Uterus (tissue), 4 donors: ENCODE data around the gene OR10G4. TPM values are rescaled to one million over a fixed set of nuclear protein-coding genes. Genes with fewer than 3 reads are reported as not detected.
"Not testable (repeated sequence)": the region's sequence is repeated elsewhere in the genome, so short reads cannot be mapped to it uniquely, and the experiment has no call there.

Source experiments
- DNase-seq, 2 donors: peaks; one replicate each; pipeline ENCODE4 v3.0.0-alpha.2; 2019 to 2020
- H3K27ac ChIP-seq, 2 donors: fragments of 200-600 bp; sonication (generic); 1 replicate in 1 of 2; 2 replicates in 1 of 2; pipeline ENCODE4 v1.5.1; 2016 to 2018
- H3K27me3 ChIP-seq, 2 donors: fragments of 200-600 bp; sonication (generic); one replicate each; pipeline ENCODE4 v1.5.1; 2018 to 2019; ENCODE audit warnings: control low read depth in 1 of 2
- H3K36me3 ChIP-seq, 2 donors: fragments of 200-600 bp; sonication (generic); one replicate each; pipeline ENCODE4 v1.5.1; 2019; ENCODE audit warnings: control low read depth in 1 of 2
- H3K4me1 ChIP-seq, 2 donors: fragments of 200-600 bp; sonication (generic); one replicate each; pipeline ENCODE4 v1.5.1; 2018 to 2019; ENCODE audit warnings: control low read depth in 1 of 2
- H3K4me3 ChIP-seq, 2 donors: fragments of 200-600 bp; sonication (generic); 1 replicate in 1 of 2; 2 replicates in 1 of 2; pipeline ENCODE4 v1.5.1; 2018 to 2019; ENCODE audit warnings: mild to moderate bottlenecking in 1 of 2
- H3K9me3 ChIP-seq, 2 donors: fragments of 200-600 bp; sonication (generic); one replicate each; pipeline ENCODE4 v1.5.1; 2019; ENCODE audit warnings: control low read depth in 1 of 2
- CTCF ChIP-seq, 4 experiments: fragments of 200-600 bp in 2 of 4; fragments of 450-650 bp in 2 of 4; sonication (generic) in 2 of 4; IDR thresholded peaks; one replicate each; pipeline ENCODE4 v1.5.1; 2016 to 2019; ENCODE audit warnings: antibody characterized with exemption in 4 of 4, mild to moderate bottlenecking in 2 of 4, moderate library complexity in 1 of 4
- POLR2A ChIP-seq, 2 donors: fragments of 450-650 bp; IDR thresholded peaks; one replicate each; pipeline ENCODE4 v1.6.1; 2016; ENCODE audit warnings: antibody characterized with exemption in 2 of 2, mild to moderate bottlenecking in 1 of 2, moderate library complexity in 1 of 2
- intact Hi-C: fragments of 100-400 bp; cut with DNase I; formaldehyde crosslinking; loops from one replicate; pipeline ENCODE4 v1.15.1; 2023; ENCODE audit warnings: low total_unique reads
- total RNA-seq, 4 donors: library from RNA; depleted of rRNA in 3 of 4; stranded (reverse); fragments of >200 nt in 3 of 4; gene quantifications; one replicate each; pipeline versions ENCODE4 v1.1.0 to v1.2.4, GENCODE V29; 2014 to 2023
- donor health status: DM: yes; HTN: yes; CAD: no.

The OR10G4 gene
- total RNA-seq, 4 donors from 2014 or later = 0.28 TPM; not detected in 3

- TF ChIP-seq CTCF (IDR thresholded peaks at IDR 0.05) (no peak), POLR2A (IDR thresholded peaks at IDR 0.05) (no peak)
- Histone ChIP-seq H3K36me3 (no peaks in the 10 kb centered on the region), H3K4me3 (no peak within 1 kb of the TSS), H3K27me3 (no peaks in the 10 kb centered on the region), H3K27ac (no peak within 1 kb of the TSS), H3K4me1 (no peaks in the 10 kb centered on the region), H3K9me3 (no peaks in the 10 kb centered on the region)
- intact Hi-C loops = no loop called here
- DNase-seq = no peak
Measured at GRCh38 chr11:123995119-123995518, 17.7 kb upstream of the OR10G4 start, which contains the start of gene OR10G6. OR10G6 (minus strand) TSS chr11:123995161; CDS start chr11:123995161, 0 bp downstream.

GRCh38 chr11:124015837-124016236 is 3.0 kb downstream of the OR10G4 start:
- H3K9me3 ChIP-seq, H3K27me3 ChIP-seq, intact Hi-C loops, DNase-seq, H3K36me3 ChIP-seq, H3K4me1 ChIP-seq, H3K4me3 ChIP-seq, H3K27ac ChIP-seq: not testable (repeated sequence)

GRCh38 chr11:124026498-124026897 is 13.7 kb downstream of the OR10G4 start, which contains the start of gene OR10G8:
OR10G8 (plus strand) TSS chr11:124026798; CDS start chr11:124029623, 2,825 bp downstream.
- H3K4me3 ChIP-seq = no peak within 1 kb of the TSS
- TF ChIP-seq POLR2A (IDR thresholded peaks at IDR 0.05) (no peak), CTCF (IDR thresholded peaks at IDR 0.05) (no peak)
- H3K36me3 ChIP-seq = no peaks in the 10 kb centered on the region
- no peaks in the 10 kb centered on the region for H3K4me1 ChIP-seq
- H3K27ac ChIP-seq = no peak within 1 kb of the TSS
- H3K9me3 ChIP-seq = no peaks in the 10 kb centered on the region
- no peak for DNase-seq
- H3K27me3 ChIP-seq = no peaks in the 10 kb centered on the region
- intact Hi-C loops = no loop called here

DNA sequence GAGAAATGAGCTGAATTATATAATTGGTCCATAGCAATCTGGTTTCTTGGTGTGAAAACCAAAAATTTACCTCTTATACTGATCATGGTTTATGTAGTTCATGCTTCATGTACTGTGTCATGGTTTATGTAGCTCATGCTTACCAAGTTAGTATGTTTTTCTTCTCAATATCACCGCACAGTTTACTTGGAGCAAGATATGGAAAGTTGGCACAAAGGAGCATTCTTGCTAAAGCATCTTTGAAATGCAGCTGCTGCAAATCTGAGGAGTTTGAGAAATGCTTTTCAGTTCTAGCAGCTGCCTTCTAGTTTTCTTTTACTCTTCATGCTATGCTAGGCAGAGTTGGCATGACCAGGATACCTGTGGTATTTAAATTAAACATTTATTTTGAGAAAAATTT is 23.9 kb downstream of the OR10G4 start:
- DNase-seq = no peak
- Histone ChIP-seq H3K4me3 (no peak overlapping the region), H3K36me3 (no peaks in the 10 kb centered on the region), H3K27ac (no peak overlapping the region), H3K27me3 (no peaks in the 10 kb centered on the region), H3K4me1 (no peaks in the 10 kb centered on the region), H3K9me3 (no peaks in the 10 kb centered on the region)
- TF ChIP-seq POLR2A (IDR thresholded peaks at IDR 0.05) (no peak), CTCF (IDR thresholded peaks at IDR 0.05) (no peak)
- intact Hi-C loops = no loop called here

DNA sequence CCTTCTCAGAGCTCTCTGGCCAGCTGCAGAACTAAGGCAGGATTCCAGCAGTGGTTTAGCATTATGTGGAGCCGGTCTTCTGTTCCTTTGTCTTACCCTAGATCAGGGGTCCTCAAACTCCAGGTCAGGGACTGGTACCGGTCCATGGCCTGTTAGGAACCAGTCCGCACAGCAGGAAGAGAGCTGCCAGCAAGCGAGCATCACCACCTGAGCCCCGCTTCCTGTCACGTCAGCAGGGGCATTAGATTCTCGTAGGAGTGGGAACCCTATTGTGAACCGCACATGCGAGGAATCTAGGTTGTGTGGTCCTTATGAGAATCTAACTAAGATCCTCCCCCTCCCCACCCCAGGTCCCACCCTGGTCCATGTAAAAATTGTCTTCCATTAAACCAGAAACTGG is 26.8 kb downstream of the OR10G4 start:
- H3K27me3 ChIP-seq = no peaks in the 10 kb centered on the region
- no peak overlapping the region for H3K27ac ChIP-seq
- intact Hi-C loops = no loop called here
- no peaks in the 10 kb centered on the region for H3K9me3 ChIP-seq
- H3K4me3 ChIP-seq = no peak overlapping the region
- H3K36me3 ChIP-seq = no peaks in the 10 kb centered on the region
- DNase-seq = no peak
- TF ChIP-seq CTCF (IDR thresholded peaks at IDR 0.05) = no peak
- no peak for TF ChIP-seq POLR2A (IDR thresholded peaks at IDR 0.05)
- no peaks in the 10 kb centered on the region for H3K4me1 ChIP-seq

DNA sequence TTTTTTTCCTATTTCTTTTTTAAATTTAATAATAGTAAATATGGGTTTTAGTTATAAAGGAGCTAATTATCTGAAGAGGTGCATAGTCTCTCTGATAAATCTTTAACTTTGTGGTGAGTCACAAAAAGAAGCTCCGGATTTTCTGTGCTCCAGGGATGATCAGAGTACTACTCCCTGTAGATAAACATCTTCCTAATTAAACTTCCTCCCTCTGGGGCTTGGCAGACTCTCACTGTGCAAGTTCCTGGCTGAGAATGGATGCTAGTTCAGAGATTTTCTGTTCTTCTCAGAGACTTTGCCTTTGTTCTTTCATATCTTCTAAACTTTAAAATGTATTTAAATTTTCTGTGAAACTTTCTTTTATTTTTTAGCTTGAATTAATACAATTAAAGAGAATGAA is 28.5 kb downstream of the OR10G4 start, which contains the start of gene OR10G7:
Gene OR10G7 (minus strand): TSS at position 72 of the 400 bp plus-strand sequence. CDS start 2,324 bp downstream, outside the sequence.
- no peak within 1 kb of the TSS for H3K4me3 ChIP-seq
- TF ChIP-seq POLR2A (IDR thresholded peaks at IDR 0.05) = no peak
- no peak for TF ChIP-seq CTCF (IDR thresholded peaks at IDR 0.05)
- H3K27me3 ChIP-seq = no peaks in the 10 kb centered on the region
- H3K9me3 ChIP-seq = no peaks in the 10 kb centered on the region
- H3K27ac ChIP-seq = no peak within 1 kb of the TSS
- no peaks in the 10 kb centered on the region for H3K4me1 ChIP-seq
- intact Hi-C loops = no loop called here
- no peaks in the 10 kb centered on the region for H3K36me3 ChIP-seq
- no peak for DNase-seq
